MM.1S (cell line): Measurements from ENCODE around the gene CPXM1.

Experiments used
- DNase-seq: peaks from one replicate; pipeline ENCODE4 v3.0.0-alpha.2; 2015
- H2AFZ ChIP-seq: fragments of 300-600 bp; sonication (generic); 2 replicates; pipeline ENCODE4 v1.6.0; 2016; ENCODE audit warnings: antibody characterized with exemption, low read length
- H3F3A ChIP-seq: fragments of 300-600 bp; sonication (generic); 2 replicates; pipeline ENCODE4 v1.6.1; 2016; ENCODE audit warnings: mild to moderate bottlenecking, antibody characterized with exemption, low read length, moderate library complexity, mixed read lengths; ENCODE audit not compliant: insufficient read depth
- H3K27ac ChIP-seq: fragments of 300-600 bp; sonication (generic); 2 replicates; pipeline ENCODE4 v1.5.1; 2016; ENCODE audit warnings: mild to moderate bottlenecking, low read length
- H3K27me3 ChIP-seq: fragments of 300-600 bp; sonication (generic); replicated peaks from 2 replicates; pipeline ENCODE4 v1.6.0; 2016; ENCODE audit warnings: low read length; ENCODE audit not compliant: insufficient read depth
- H3K36me3 ChIP-seq: fragments of 300-600 bp; sonication (generic); replicated peaks from 2 replicates; pipeline ENCODE4 v1.6.1; 2016; ENCODE audit warnings: mild to moderate bottlenecking, low read length, mixed read lengths; ENCODE audit not compliant: insufficient read depth
- H3K4me1 ChIP-seq: fragments of 300-600 bp; sonication (generic); 2 replicates; pipeline ENCODE4 v1.6.1; 2016; ENCODE audit warnings: low read length, mixed read lengths
- H3K4me2 ChIP-seq: fragments of 300-600 bp; sonication (generic); 2 replicates; pipeline ENCODE4 v1.6.0; 2016; ENCODE audit warnings: low read depth, low read length
- H3K4me3 ChIP-seq: fragments of 300-600 bp; sonication (generic); 2 replicates; pipeline ENCODE4 v1.5.1; 2016; ENCODE audit warnings: low read length, mixed read lengths
- H3K79me2 ChIP-seq: fragments of 300-600 bp; sonication (generic); 2 replicates; pipeline ENCODE4 v1.6.1; 2016; ENCODE audit warnings: mixed run types, low read length, mixed read lengths
- H3K9ac ChIP-seq: fragments of 300-600 bp; sonication (generic); 2 replicates; pipeline ENCODE4 v1.6.1; 2016; ENCODE audit warnings: low read length, mixed read lengths
- H3K9me2 ChIP-seq: fragments of 300-600 bp; sonication (generic); replicated peaks from 2 replicates; pipeline ENCODE4 v1.6.1; 2016; ENCODE audit warnings: mild to moderate bottlenecking, low read length, mixed read lengths; ENCODE audit not compliant: insufficient read depth
- H3K9me3 ChIP-seq: fragments of 300-600 bp; sonication (generic); replicated peaks from 2 replicates; pipeline ENCODE4 v1.6.1; 2016; ENCODE audit warnings: mild to moderate bottlenecking, low read length, mixed read lengths; ENCODE audit not compliant: insufficient read depth
- H4K20me1 ChIP-seq: fragments of 300-600 bp; sonication (generic); 2 replicates; pipeline ENCODE4 v1.6.1; 2016; ENCODE audit warnings: mild to moderate bottlenecking, low read length, moderate library complexity, mixed read lengths; ENCODE audit not compliant: insufficient read depth
- EZH2 ChIP-seq: fragments of 300-600 bp; sonication (generic); optimal IDR thresholded peaks from 2 replicates; pipeline ENCODE3; 2017; ENCODE audit warnings: low read depth, mild to moderate bottlenecking, antibody characterized with exemption, low read length, mixed read lengths
- EZH2phosphoT487 ChIP-seq: fragments of 300-600 bp; sonication (generic); IDR thresholded peaks from 2 replicates; pipeline ENCODE4 v1.6.1; 2018; ENCODE audit warnings: antibody characterized with exemption, low read length
- TF ChIP-seq, protein P1 (sequence below): fragments of 300-600 bp; sonication (generic); IDR thresholded peaks from 2 replicates; pipeline ENCODE4 v1.5.1; 2016; ENCODE audit warnings: antibody characterized with exemption, low read length, mixed read lengths

Gene CPXM1

GRCh38 chr20:2759143-2759542 lies 41.3 kb downstream of the CPXM1 start:
- Histone ChIP-seq H3K36me3 (no peaks in the 10 kb centered on the region), H3K9ac (no peak overlapping the region), H2AFZ (no peak overlapping the region), H3K27me3 (peaks cover 10% of the 10 kb centered on the region), H3K4me3 (no peak overlapping the region), H3F3A (no peaks in the 10 kb centered on the region), H3K79me2 (no peaks in the 10 kb centered on the region), H4K20me1 (no peaks in the 10 kb centered on the region), H3K9me3 (no peaks in the 10 kb centered on the region), H3K4me1 (no peaks in the 10 kb centered on the region), H3K4me2 (no peak overlapping the region), H3K27ac (no peak overlapping the region), H3K9me2 (no peaks in the 10 kb centered on the region)
- DNase-seq: no peak
- TF ChIP-seq, protein P1, sequence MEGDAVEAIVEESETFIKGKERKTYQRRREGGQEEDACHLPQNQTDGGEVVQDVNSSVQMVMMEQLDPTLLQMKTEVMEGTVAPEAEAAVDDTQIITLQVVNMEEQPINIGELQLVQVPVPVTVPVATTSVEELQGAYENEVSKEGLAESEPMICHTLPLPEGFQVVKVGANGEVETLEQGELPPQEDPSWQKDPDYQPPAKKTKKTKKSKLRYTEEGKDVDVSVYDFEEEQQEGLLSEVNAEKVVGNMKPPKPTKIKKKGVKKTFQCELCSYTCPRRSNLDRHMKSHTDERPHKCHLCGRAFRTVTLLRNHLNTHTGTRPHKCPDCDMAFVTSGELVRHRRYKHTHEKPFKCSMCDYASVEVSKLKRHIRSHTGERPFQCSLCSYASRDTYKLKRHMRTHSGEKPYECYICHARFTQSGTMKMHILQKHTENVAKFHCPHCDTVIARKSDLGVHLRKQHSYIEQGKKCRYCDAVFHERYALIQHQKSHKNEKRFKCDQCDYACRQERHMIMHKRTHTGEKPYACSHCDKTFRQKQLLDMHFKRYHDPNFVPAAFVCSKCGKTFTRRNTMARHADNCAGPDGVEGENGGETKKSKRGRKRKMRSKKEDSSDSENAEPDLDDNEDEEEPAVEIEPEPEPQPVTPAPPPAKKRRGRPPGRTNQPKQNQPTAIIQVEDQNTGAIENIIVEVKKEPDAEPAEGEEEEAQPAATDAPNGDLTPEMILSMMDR: no peak
- TF ChIP-seq EZH2 (no peak), EZH2phosphoT487 (no peak)

GRCh38 chr20:2757969-2758368 lies 42.5 kb downstream of the CPXM1 start:
- no peak overlapping the region for H3K27ac ChIP-seq
- DNase-seq: no peak
- no peaks in the 10 kb centered on the region for H3K36me3 ChIP-seq
- H3K4me3 ChIP-seq: no peak overlapping the region
- H3K4me2 ChIP-seq: no peak overlapping the region
- H3K9ac ChIP-seq: no peak overlapping the region
- no peaks in the 10 kb centered on the region for H3K79me2 ChIP-seq
- no peaks in the 10 kb centered on the region for H3F3A ChIP-seq
- H3K27me3 ChIP-seq: peaks cover 18% of the 10 kb centered on the region
- H3K4me1 ChIP-seq: peaks cover 4% of the 10 kb centered on the region; the same call in 1 of the 2 replicates
- H2AFZ ChIP-seq: no peak overlapping the region
- no peaks in the 10 kb centered on the region for H3K9me2 ChIP-seq
- no peaks in the 10 kb centered on the region for H4K20me1 ChIP-seq
- no peaks in the 10 kb centered on the region for H3K9me3 ChIP-seq
- no peak for TF ChIP-seq EZH2
- TF ChIP-seq EZH2phosphoT487: no peak
- TF ChIP-seq, protein P1: no peak

DNA sequence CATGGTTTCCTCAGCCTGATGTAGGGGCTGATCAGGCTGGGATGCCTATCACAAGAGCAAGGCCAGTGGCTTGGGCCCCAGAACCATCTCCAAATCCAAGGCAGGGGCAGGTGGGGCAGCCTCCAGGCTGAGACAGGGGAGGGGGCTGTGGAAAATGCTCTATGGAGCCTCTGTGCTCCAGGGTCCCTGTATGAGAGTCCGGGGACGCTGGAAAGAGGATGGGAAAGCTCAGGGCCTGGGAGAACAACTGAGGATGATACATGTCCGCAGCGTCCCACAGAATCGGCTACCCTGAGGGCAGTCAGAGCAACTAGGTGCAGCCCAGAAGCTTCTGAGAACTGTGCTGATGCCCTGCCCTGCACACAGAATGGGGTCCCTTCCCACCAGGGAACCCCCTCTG lies 43.4 kb downstream of the CPXM1 start:
- Histone ChIP-seq H2AFZ (no peak overlapping the region), H3K4me3 (no peak overlapping the region), H3K79me2 (no peaks in the 10 kb centered on the region), H3K9me2 (no peaks in the 10 kb centered on the region), H3K4me2 (no peak overlapping the region), H3K4me1 (peaks cover 5% of the 10 kb centered on the region; the same call in 1 of the 2 replicates), H3K9me3 (no peaks in the 10 kb centered on the region), H3K9ac (no peak overlapping the region), H3K27ac (no peak overlapping the region), H3K36me3 (no peaks in the 10 kb centered on the region), H3F3A (no peaks in the 10 kb centered on the region), H3K27me3 (peaks cover 24% of the 10 kb centered on the region), H4K20me1 (no peaks in the 10 kb centered on the region)
- no peak for DNase-seq
- TF ChIP-seq EZH2 (no peak), EZH2phosphoT487 (no peak)
- TF ChIP-seq, protein P1: no peak
